Neuronal stem cell (in vitro differentiated cells): ENCODE data around the gene IFT57.

Source experiments
- DNase-seq: peaks from one replicate; pipeline ENCODE4 v3.0.0-alpha.2; 2013; ENCODE audit warnings: low spot score
- H2AFZ ChIP-seq: one replicate; pipeline ENCODE4 v1.6.1; 2013; ENCODE audit warnings: mild to moderate bottlenecking, low read length, inconsistent platforms
- H2AK5ac ChIP-seq: 2 replicates; pipeline ENCODE4 v1.6.1; 2013; ENCODE audit warnings: low read depth, mild to moderate bottlenecking, inconsistent platforms, low read length, moderate library complexity, mixed read lengths
- H2BK120ac ChIP-seq: 2 replicates; pipeline ENCODE4 v1.6.1; 2013; ENCODE audit warnings: low read depth, mild to moderate bottlenecking, inconsistent platforms, low read length, moderate library complexity, mixed read lengths
- H2BK12ac ChIP-seq: one replicate; pipeline ENCODE4 v1.6.1; 2013; ENCODE audit warnings: low read length, inconsistent platforms
- H2BK15ac ChIP-seq: 2 replicates; pipeline ENCODE4 v1.6.1; 2013; ENCODE audit warnings: mild to moderate bottlenecking, low read length, inconsistent platforms, mixed read lengths
- H2BK5ac ChIP-seq: one replicate; pipeline ENCODE4 v1.6.1; 2013; ENCODE audit warnings: inconsistent platforms, mild to moderate bottlenecking, low read length, moderate library complexity
- H3K14ac ChIP-seq: one replicate; pipeline ENCODE4 v1.6.1; 2013; ENCODE audit warnings: low read length, inconsistent platforms
- H3K18ac ChIP-seq: 2 replicates; pipeline ENCODE4 v1.6.1; 2013; ENCODE audit warnings: low read length, inconsistent platforms
- H3K23ac ChIP-seq: 2 replicates; pipeline ENCODE4 v1.6.1; 2013; ENCODE audit warnings: low read depth, mild to moderate bottlenecking, mixed read lengths, low read length, inconsistent platforms; ENCODE audit not compliant: poor library complexity
- H3K27ac ChIP-seq: replicated peaks from 3 replicates; pipeline ENCODE4 v1.5.1; 2013; ENCODE audit warnings: low read length, inconsistent platforms
- H3K27me3 ChIP-seq, 3 experiments: 2 replicates each; pipeline ENCODE4 v1.6.1; 2013; ENCODE audit warnings: low read length in 3 of 3, mild to moderate bottlenecking in 2 of 3, inconsistent platforms in 1 of 3, low read depth in 1 of 3, mixed read lengths in 1 of 3, moderate library complexity in 1 of 3; ENCODE audit not compliant: control insufficient read depth in 3 of 3, insufficient read depth in 3 of 3
- H3K36me3 ChIP-seq, 2 donors: replicated peaks in 1 of 2; 2 replicates each; pipeline ENCODE4 v1.6.1; 2013; ENCODE audit warnings: low read length in 2 of 2; ENCODE audit not compliant: control insufficient read depth in 2 of 2, insufficient read depth in 2 of 2
- H3K4ac ChIP-seq: 2 replicates; pipeline ENCODE4 v1.6.1; 2013; ENCODE audit warnings: inconsistent platforms, mild to moderate bottlenecking, low read length, moderate library complexity
- H3K4me1 ChIP-seq, 2 donors: 1 replicate in 1 of 2; 2 replicates in 1 of 2; pipeline ENCODE4 v1.6.1; 2013; ENCODE audit warnings: low read length in 2 of 2, low read depth in 1 of 2; ENCODE audit not compliant: control insufficient read depth in 2 of 2, insufficient read depth in 1 of 2
- H3K4me2 ChIP-seq: one replicate; pipeline ENCODE4 v1.6.1; 2013; ENCODE audit warnings: mild to moderate bottlenecking, low read length, inconsistent platforms; ENCODE audit not compliant: insufficient read depth, poor library complexity, severe bottlenecking
- H3K4me3 ChIP-seq, 2 donors: 2 replicates each; pipeline ENCODE4 v1.5.1; 2013; ENCODE audit warnings: low read length in 2 of 2, mild to moderate bottlenecking in 2 of 2, inconsistent platforms in 1 of 2, moderate library complexity in 1 of 2
- H3K79me1 ChIP-seq: one replicate; pipeline ENCODE4 v1.6.1; 2013; ENCODE audit warnings: low read depth, mild to moderate bottlenecking, inconsistent platforms, low read length, moderate library complexity
- H3K9ac ChIP-seq: one replicate; pipeline ENCODE4 v1.6.1; 2013; ENCODE audit warnings: mild to moderate bottlenecking, low read depth, low read length, inconsistent platforms; ENCODE audit not compliant: poor library complexity
- H3K9me3 ChIP-seq, 2 donors: replicated peaks in 1 of 2; 2 replicates each; pipeline versions ENCODE3 to v1.6.1; 2013; ENCODE audit warnings: low read length in 2 of 2, mild to moderate bottlenecking in 2 of 2, inconsistent platforms in 1 of 2, low read depth in 1 of 2, mixed read lengths in 1 of 2, moderate library complexity in 1 of 2; ENCODE audit not compliant: control insufficient read depth in 2 of 2, insufficient read depth in 1 of 2
- H4K8ac ChIP-seq: one replicate; pipeline ENCODE4 v1.6.1; 2013; ENCODE audit warnings: low read depth, mild to moderate bottlenecking, inconsistent platforms, low read length, moderate library complexity
- H4K91ac ChIP-seq: one replicate; pipeline ENCODE4 v1.6.1; 2013; ENCODE audit warnings: low read length, low read depth, mild to moderate bottlenecking, inconsistent platforms; ENCODE audit not compliant: poor library complexity
- WGBS, 2 donors: extraction: QIAGEN DNeasy Blood & Tissue Kit; methylation state at CpG; one replicate each; pipeline ENCODE4 v1.1.7; 2013; ENCODE audit warnings: missing lambda C conversion rate in 2 of 2, mixed read lengths in 1 of 2; ENCODE audit not compliant: insufficient read length in 2 of 2, insufficient replicate concordance in 1 of 2; ENCODE audit errors: extremely low coverage in 2 of 2; 5-methylcytosine and 5-hydroxymethylcytosine counted together

The IFT57 gene

GRCh38 chr3:108243243-108243642 is 21.0 kb upstream of the IFT57 start:
- Histone ChIP-seq H3K9ac (no peak overlapping the region), H3K4me1 (peaks cover 2 to 6% of the 10 kb centered on the region in 2 donors), H4K8ac (no peak overlapping the region), H3K14ac (no peak overlapping the region), H3K9me3 (no peaks in the 10 kb centered on the region), H3K27ac (no peak overlapping the region), H3K4me2 (no peak overlapping the region), H2BK5ac (no peak overlapping the region), H3K18ac (no peak overlapping the region), H2AFZ (peak overlapping the region; percentile 27), H2BK120ac (no peak overlapping the region), H2AK5ac (no peak overlapping the region), H3K23ac (no peak overlapping the region), H3K4ac (no peak overlapping the region), H2BK12ac (no peak overlapping the region), H2BK15ac (no peak overlapping the region), H4K91ac (no peak overlapping the region), H3K4me3 (no peak overlapping the region), H3K79me1 (no peaks in the 10 kb centered on the region), H3K27me3 (no peaks in the 10 kb centered on the region), H3K36me3 (no peaks in the 10 kb centered on the region)
- no peak for DNase-seq
- WGBS, 2 donors = no CpG with 5 or more reads among the region's 2 CpGs

GRCh38 chr3:108242776-108243175 is 20.6 kb upstream of the IFT57 start:
- no peak overlapping the region for H3K4me3 ChIP-seq
- peak overlapping the region; percentile 54 for H3K27ac ChIP-seq
- H3K14ac ChIP-seq = no peak overlapping the region
- H3K9me3 ChIP-seq = no peaks in the 10 kb centered on the region
- no peak overlapping the region for H3K4me2 ChIP-seq
- no peak overlapping the region for H2BK5ac ChIP-seq
- H3K27me3 ChIP-seq = no peaks in the 10 kb centered on the region
- no peak overlapping the region for H2BK12ac ChIP-seq
- H3K4me1 ChIP-seq = peaks cover 2 to 6% of the 10 kb centered on the region in 2 donors
- H2AK5ac ChIP-seq = no peak overlapping the region
- H2BK120ac ChIP-seq = no peak overlapping the region
- H2AFZ ChIP-seq = peak overlapping the region; percentile 27
- no peaks in the 10 kb centered on the region for H3K79me1 ChIP-seq
- no peak overlapping the region for H4K8ac ChIP-seq
- no peak overlapping the region for H3K23ac ChIP-seq
- DNase-seq = no peak
- no peak overlapping the region for H3K18ac ChIP-seq
- no peaks in the 10 kb centered on the region for H3K36me3 ChIP-seq
- H2BK15ac ChIP-seq = no peak overlapping the region
- H3K4ac ChIP-seq = no peak overlapping the region
- H3K9ac ChIP-seq = no peak overlapping the region
- no peak overlapping the region for H4K91ac ChIP-seq

DNA sequence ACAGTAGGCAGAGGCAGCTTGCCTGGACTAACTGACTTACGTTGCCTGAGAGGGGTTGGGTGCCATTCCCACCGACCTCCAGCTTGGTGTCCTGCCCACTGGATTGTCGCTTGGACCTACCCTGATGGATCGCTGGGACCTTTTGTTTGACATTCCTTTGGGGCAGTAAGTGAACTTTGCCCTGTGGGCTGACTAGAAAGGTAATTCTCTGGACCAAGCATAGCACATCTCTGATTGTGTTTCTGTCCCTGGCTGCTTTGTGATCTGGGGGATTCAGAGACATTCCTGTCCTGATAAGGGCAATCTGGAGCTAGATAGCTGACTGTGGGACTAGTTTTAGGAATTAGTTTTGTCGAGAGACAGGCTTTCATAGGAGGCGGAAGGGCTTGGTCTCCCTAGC is 19.5 kb upstream of the IFT57 start:
- no peak overlapping the region for H2AFZ ChIP-seq
- no CpG with 5 or more reads among the region's 6 CpGs for WGBS, 2 donors
- H2BK120ac ChIP-seq = no peak overlapping the region
- H3K14ac ChIP-seq = no peak overlapping the region
- no peak overlapping the region for H4K8ac ChIP-seq
- no peak overlapping the region for H3K4ac ChIP-seq
- no peak overlapping the region for H3K27ac ChIP-seq
- no peaks in the 10 kb centered on the region for H3K9me3 ChIP-seq
- H3K4me2 ChIP-seq = no peak overlapping the region
- no peak overlapping the region for H2BK5ac ChIP-seq
- H3K79me1 ChIP-seq = no peaks in the 10 kb centered on the region
- no peak overlapping the region for H3K18ac ChIP-seq
- no peak overlapping the region for H3K4me3 ChIP-seq
- no peak overlapping the region for H3K23ac ChIP-seq
- no peak overlapping the region for H4K91ac ChIP-seq
- H3K36me3 ChIP-seq = no peaks in the 10 kb centered on the region
- H3K9ac ChIP-seq = no peak overlapping the region
- H2BK12ac ChIP-seq = no peak overlapping the region
- peaks cover 2 to 6% of the 10 kb centered on the region in 2 donors for H3K4me1 ChIP-seq
- no peaks in the 10 kb centered on the region for H3K27me3 ChIP-seq
- no peak overlapping the region for H2BK15ac ChIP-seq
- DNase-seq = no peak
- H2AK5ac ChIP-seq = no peak overlapping the region

GRCh38 chr3:108241146-108241545 is 18.9 kb upstream of the IFT57 start:
- no peak overlapping the region for H3K4me2 ChIP-seq
- H4K91ac ChIP-seq = no peak overlapping the region
- no peak for DNase-seq
- no peak overlapping the region for H2BK120ac ChIP-seq
- peak overlapping the region; percentile 41 for H3K4ac ChIP-seq
- no peak overlapping the region for H2BK5ac ChIP-seq
- no peak overlapping the region for H2BK12ac ChIP-seq
- WGBS, 2 donors = no CpG with 5 or more reads among the region's 2 CpGs
- H3K9ac ChIP-seq = no peak overlapping the region
- H3K18ac ChIP-seq = no peak overlapping the region
- H2BK15ac ChIP-seq = no peak overlapping the region
- peaks cover 2 to 6% of the 10 kb centered on the region in 2 donors for H3K4me1 ChIP-seq
- H3K23ac ChIP-seq = no peak overlapping the region
- H3K14ac ChIP-seq = no peak overlapping the region
- no peaks in the 10 kb centered on the region for H3K36me3 ChIP-seq
- H4K8ac ChIP-seq = no peak overlapping the region
- H3K9me3 ChIP-seq = no peaks in the 10 kb centered on the region
- H3K4me3 ChIP-seq = no peak overlapping the region
- H3K27ac ChIP-seq = no peak overlapping the region
- no peak overlapping the region for H2AK5ac ChIP-seq
- H3K79me1 ChIP-seq = no peaks in the 10 kb centered on the region
- H2AFZ ChIP-seq = no peak overlapping the region
- no peaks in the 10 kb centered on the region for H3K27me3 ChIP-seq
